Tibial nerve (tissue), 4 donors: Measurements from ENCODE around the gene SVOPL. TPM values are rescaled to one million over a fixed set of nuclear protein-coding genes. Genes with fewer than 3 reads are reported as not detected.

Experiments
- DNase-seq, 2 donors: peaks; one replicate each; pipeline ENCODE4 v3.0.0-alpha.2; 2019; ENCODE audit warnings: low spot score in 2 of 2
- H3K27ac ChIP-seq, 4 donors: fragments of 200-600 bp; sonication (generic) in 3 of 4; one replicate each; pipeline ENCODE4 v1.5.1; 2017 to 2019; ENCODE audit warnings: mild to moderate bottlenecking in 1 of 4
- H3K27me3 ChIP-seq, 2 donors: fragments of 200-600 bp; sonication (generic) in 1 of 2; one replicate each; pipeline versions ENCODE4 v1.5.1 to v1.6.0; 2017 to 2019
- H3K36me3 ChIP-seq, 3 donors: fragments of 200-600 bp; sonication (generic); one replicate each; pipeline ENCODE4 v1.5.1; 2018 to 2019
- H3K4me1 ChIP-seq, 4 donors: fragments of 200-600 bp; sonication (generic) in 3 of 4; one replicate each; pipeline ENCODE4 v1.5.1; 2017 to 2019
- H3K4me3 ChIP-seq, 4 donors: fragments of 200-600 bp; sonication (generic) in 3 of 4; one replicate each; pipeline ENCODE4 v1.5.1; 2017 to 2019; ENCODE audit warnings: mild to moderate bottlenecking in 1 of 4, moderate library complexity in 1 of 4
- H3K9me3 ChIP-seq, 4 donors: fragments of 200-600 bp; sonication (generic) in 3 of 4; one replicate each; pipeline ENCODE4 v1.5.1; 2017 to 2019
- EP300 ChIP-seq, 2 donors: sonication (generic); formaldehyde crosslinking; IDR thresholded peaks; one replicate each; pipeline ENCODE4 v1.6.1; 2017; ENCODE audit warnings: antibody characterized with exemption in 2 of 2, mild to moderate bottlenecking in 1 of 2
- POLR2A ChIP-seq, 2 donors: fragments of 450-650 bp; IDR thresholded peaks; one replicate each; pipeline ENCODE4 v1.6.1; 2017; ENCODE audit warnings: antibody characterized with exemption in 2 of 2, mild to moderate bottlenecking in 2 of 2, moderate library complexity in 2 of 2
- WGBS, 2 donors: methylation state at CpG; one replicate each; pipeline ENCODE4 v1.1.5; 2018; 5-methylcytosine and 5-hydroxymethylcytosine counted together
- total RNA-seq, 4 donors: library from RNA; depleted of rRNA; stranded (reverse); fragments of >200 nt; gene quantifications; one replicate each; pipeline ENCODE4 v1.1.0, GENCODE V29; 2016
- TF ChIP-seq, protein P1 (sequence below), 5 experiments: fragments of 200-600 bp in 3 of 5; fragments of 450-650 bp in 2 of 5; sonication (generic) in 3 of 5; IDR thresholded peaks; one replicate each; pipeline ENCODE4 v1.5.1; 2016 to 2019; ENCODE audit warnings: antibody characterized with exemption in 5 of 5, mild to moderate bottlenecking in 3 of 5, moderate library complexity in 2 of 5

The SVOPL gene
- total RNA-seq, 4 donors from 2014 or later = not detected

DNA sequence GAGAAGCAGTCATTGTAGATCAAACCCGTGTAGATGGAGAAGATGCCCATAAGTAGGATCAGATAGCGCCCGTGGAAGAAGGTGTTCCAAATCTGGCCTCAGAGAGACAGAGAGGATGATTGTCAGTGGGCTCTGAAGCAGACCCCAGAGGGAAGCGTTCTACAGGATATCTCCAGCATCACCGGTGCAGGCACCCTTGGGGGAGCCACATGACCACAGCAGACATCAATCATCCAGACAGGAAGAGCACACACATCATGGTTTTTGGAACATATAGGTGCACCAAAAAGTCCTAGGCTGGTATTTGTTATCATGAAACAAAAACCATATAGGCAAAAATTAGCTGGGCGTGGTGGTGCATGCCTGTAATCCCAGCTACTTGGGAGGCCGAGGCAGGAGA, 44.0 kb upstream of the SVOPL start:
- no peaks in the 10 kb centered on the region for H3K36me3 ChIP-seq
- 91 to 93% methylated on average over 7 of the region's 7 CpGs for WGBS, 2 donors

DNA sequence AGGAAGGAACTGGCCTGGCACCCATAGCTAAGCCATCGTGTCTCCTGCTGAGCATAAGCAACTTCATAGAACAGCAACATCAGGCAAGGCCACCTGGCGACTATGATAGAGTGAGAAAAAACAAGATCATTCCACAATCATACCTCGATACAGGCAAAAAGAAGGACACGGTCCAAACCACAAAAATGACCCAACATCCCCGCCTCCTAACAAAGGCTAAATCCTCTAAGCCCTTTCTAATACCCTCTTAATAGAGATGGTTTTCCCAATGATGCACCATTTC, 40.2 kb upstream of the SVOPL start:
- DNase-seq = no peak
- H3K27ac ChIP-seq = no peak overlapping the region
- WGBS, 2 donors = 84 to 86% methylated on average over 5 of the region's 5 CpGs

More for the DNA sequence above, 44.0 kb upstream of the SVOPL start:
- Histone ChIP-seq H3K9me3 (no peaks in the 10 kb centered on the region), H3K4me3 (no peak overlapping the region), H3K27ac (no peak overlapping the region), H3K4me1 (no peaks in the 10 kb centered on the region), H3K27me3 (no peaks in the 10 kb centered on the region)
- DNase-seq = no peak
- no peak for TF ChIP-seq EP300 (IDR thresholded peaks at IDR 0.05)
- no peak for TF ChIP-seq POLR2A (IDR thresholded peaks at IDR 0.05)
- TF ChIP-seq, protein P1, sequence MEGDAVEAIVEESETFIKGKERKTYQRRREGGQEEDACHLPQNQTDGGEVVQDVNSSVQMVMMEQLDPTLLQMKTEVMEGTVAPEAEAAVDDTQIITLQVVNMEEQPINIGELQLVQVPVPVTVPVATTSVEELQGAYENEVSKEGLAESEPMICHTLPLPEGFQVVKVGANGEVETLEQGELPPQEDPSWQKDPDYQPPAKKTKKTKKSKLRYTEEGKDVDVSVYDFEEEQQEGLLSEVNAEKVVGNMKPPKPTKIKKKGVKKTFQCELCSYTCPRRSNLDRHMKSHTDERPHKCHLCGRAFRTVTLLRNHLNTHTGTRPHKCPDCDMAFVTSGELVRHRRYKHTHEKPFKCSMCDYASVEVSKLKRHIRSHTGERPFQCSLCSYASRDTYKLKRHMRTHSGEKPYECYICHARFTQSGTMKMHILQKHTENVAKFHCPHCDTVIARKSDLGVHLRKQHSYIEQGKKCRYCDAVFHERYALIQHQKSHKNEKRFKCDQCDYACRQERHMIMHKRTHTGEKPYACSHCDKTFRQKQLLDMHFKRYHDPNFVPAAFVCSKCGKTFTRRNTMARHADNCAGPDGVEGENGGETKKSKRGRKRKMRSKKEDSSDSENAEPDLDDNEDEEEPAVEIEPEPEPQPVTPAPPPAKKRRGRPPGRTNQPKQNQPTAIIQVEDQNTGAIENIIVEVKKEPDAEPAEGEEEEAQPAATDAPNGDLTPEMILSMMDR (IDR thresholded peaks at IDR 0.05) = no peak

DNA sequence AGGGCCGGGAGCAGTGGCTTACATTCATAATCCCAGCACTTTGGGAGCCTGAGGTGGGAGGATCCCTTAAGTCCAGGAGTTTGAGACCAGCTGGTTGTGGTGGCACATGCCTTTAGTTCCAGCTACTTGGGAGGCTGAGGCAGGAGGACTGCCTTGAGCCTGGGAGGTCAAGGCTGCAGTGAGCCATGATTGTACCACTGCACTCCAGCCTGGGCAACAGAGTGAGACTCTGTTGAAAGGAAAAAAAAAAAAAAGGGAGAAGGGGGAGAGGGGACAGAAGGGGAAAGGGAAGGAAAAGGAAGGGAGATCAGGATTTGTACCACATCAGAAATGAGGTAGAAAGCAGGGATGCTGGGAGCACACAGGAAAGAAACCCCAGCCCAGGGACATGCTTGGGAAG, 38.7 kb upstream of the SVOPL start:
- no peaks in the 10 kb centered on the region for H3K9me3 ChIP-seq
- TF ChIP-seq POLR2A (IDR thresholded peaks at IDR 0.05) (no peak), EP300 (IDR thresholded peaks at IDR 0.05) (no peak)
- TF ChIP-seq, protein P1 (IDR thresholded peaks at IDR 0.05) = no peak
- no peaks in the 10 kb centered on the region for H3K4me1 ChIP-seq
- no peaks in the 10 kb centered on the region for H3K36me3 ChIP-seq
- 88 to 91% methylated on average over 1 of the region's 1 CpG for WGBS, 2 donors
- no peak for DNase-seq
- H3K4me3 ChIP-seq = no peak overlapping the region
- H3K27me3 ChIP-seq = no peaks in the 10 kb centered on the region
- H3K27ac ChIP-seq = no peak overlapping the region

More for the DNA sequence above, 40.2 kb upstream of the SVOPL start:
- TF ChIP-seq EP300 (IDR thresholded peaks at IDR 0.05) (no peak), POLR2A (IDR thresholded peaks at IDR 0.05) (no peak)
- TF ChIP-seq, protein P1 (IDR thresholded peaks at IDR 0.05) = no peak
- Histone ChIP-seq H3K36me3 (no peaks in the 10 kb centered on the region), H3K4me3 (no peak overlapping the region), H3K4me1 (no peaks in the 10 kb centered on the region), H3K27me3 (no peaks in the 10 kb centered on the region), H3K9me3 (no peaks in the 10 kb centered on the region)

DNA sequence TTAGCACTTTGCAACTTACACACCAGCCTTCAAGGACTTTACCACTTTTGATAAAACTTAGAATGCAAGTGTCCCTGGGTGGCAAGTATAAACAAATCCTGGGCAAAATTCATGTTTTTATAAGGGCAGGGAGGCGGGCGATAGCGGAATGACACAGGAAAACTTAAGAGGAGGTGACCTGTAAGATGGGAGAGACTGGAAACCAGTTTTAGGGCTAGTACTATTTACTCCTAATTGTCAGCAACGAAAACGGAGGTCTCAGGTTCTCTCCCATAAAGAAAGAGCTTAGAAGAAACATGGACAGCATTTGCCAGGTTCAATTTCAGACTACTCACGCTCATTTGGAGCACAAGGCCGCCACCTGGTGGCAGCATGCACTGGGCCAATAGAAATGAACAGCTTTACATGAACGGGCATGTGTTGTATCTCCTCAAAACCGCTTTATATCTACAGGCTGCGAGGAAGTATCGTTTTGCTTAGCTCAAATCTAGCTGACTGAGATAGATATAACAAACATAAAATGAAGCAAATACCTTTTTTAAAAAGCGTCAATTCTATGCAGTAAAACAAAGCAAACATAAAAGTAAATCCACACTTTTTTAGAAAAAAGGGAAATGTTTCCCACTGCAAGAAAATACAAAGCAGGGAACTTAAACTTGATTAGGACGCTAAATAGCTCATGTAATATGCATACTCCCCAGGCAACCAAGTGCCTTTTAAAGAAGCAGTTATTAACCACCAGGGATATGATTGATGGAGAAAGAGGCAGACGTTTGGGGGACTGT, 37.6 kb upstream of the SVOPL start:
- no peak overlapping the region for H3K27ac ChIP-seq
- no peak overlapping the region for H3K4me3 ChIP-seq
- H3K4me1 ChIP-seq = no peaks in the 10 kb centered on the region
- no peaks in the 10 kb centered on the region for H3K36me3 ChIP-seq
- no peaks in the 10 kb centered on the region for H3K27me3 ChIP-seq
- no peaks in the 10 kb centered on the region for H3K9me3 ChIP-seq
- no peak for TF ChIP-seq EP300 (IDR thresholded peaks at IDR 0.05)
- no peak for TF ChIP-seq POLR2A (IDR thresholded peaks at IDR 0.05)
- TF ChIP-seq, protein P1 (IDR thresholded peaks at IDR 0.05) = peak; percentile 59 to 68 (median 63)
- 34 to 35% methylated on average over 14 of the region's 14 CpGs for WGBS, 2 donors
- peak; percentile 66 to 90 for DNase-seq

DNA sequence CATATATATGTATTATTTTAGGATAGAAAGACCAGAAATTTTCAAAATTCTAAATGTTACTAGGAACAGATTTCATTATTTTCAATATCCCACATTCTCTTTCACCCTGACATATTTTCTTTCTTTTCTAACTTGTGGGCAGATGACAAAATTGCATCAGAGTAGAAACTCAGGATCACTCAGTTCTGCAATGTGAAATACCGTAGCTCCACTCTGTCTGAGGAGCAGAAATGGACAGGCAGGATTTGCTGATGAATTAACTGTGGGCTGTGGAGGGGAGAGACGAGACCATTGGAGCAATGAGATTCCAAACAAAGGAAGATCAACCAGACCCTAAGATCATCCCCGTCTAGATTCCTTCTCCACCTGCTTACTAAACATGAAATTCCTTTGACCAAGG, 37.0 kb upstream of the SVOPL start:
- TF ChIP-seq, protein P1 (IDR thresholded peaks at IDR 0.05) = no peak
- TF ChIP-seq EP300 (IDR thresholded peaks at IDR 0.05) (no peak), POLR2A (IDR thresholded peaks at IDR 0.05) (no peak)
- no peaks in the 10 kb centered on the region for H3K27me3 ChIP-seq
- H3K9me3 ChIP-seq = no peaks in the 10 kb centered on the region
- DNase-seq = no peak
- H3K27ac ChIP-seq = no peak overlapping the region
- 67 to 77% methylated on average over 3 of the region's 3 CpGs for WGBS, 2 donors
- no peaks in the 10 kb centered on the region for H3K36me3 ChIP-seq
- no peak overlapping the region for H3K4me3 ChIP-seq
- H3K4me1 ChIP-seq = no peaks in the 10 kb centered on the region
